T-cell (primary cell): ENCODE measurements around the gene FAM120AOS. TPM values are rescaled to one million over a fixed set of nuclear protein-coding genes. Genes with fewer than 3 reads are reported as not detected.

Source experiments
- ATAC-seq, 4 experiments: fragments of 200-7000 bp in 3 of 4; fragments of 150-1000 bp in 1 of 4; cut with Tn5 transposase; replicated peaks in 1 of 4; 1 replicate in 3 of 4; 2 replicates in 1 of 4; pipeline ENCODE4 v1.10.0; 2021; ENCODE audit warnings: moderate library complexity in 3 of 4, mild to moderate bottlenecking in 2 of 4, moderate number of reproducible peaks in 1 of 4
- CTCF ChIA-PET, 2 donors: fragments of 300-600 bp; sonication (Branson Sonifier 250); formaldehyde crosslinking; loops; one replicate each; lab custom pipeline; 2022; ENCODE audit warnings: antibody characterized with exemption in 2 of 2; lab: Charles Lee
- POLR2A ChIA-PET, 2 donors: fragments of 300-600 bp; sonication (Branson Sonifier 250); formaldehyde crosslinking; loops; one replicate each; lab custom pipeline; 2022; ENCODE audit warnings: antibody characterized with exemption in 2 of 2; lab: Charles Lee
- DNase-seq, 35 experiments: peaks; one replicate each; pipeline versions ENCODE4 v3.0.0 to v3.0.0-alpha.2; 2013 to 2023
- H3K27ac ChIP-seq: one replicate; pipeline ENCODE4 v1.5.1; 2013; ENCODE audit warnings: low read length
- H3K27me3 ChIP-seq, 2 experiments: replicated peaks in 1 of 2; 1 replicate in 1 of 2; 2 replicates in 1 of 2; pipeline versions ENCODE4 v1.6.1 to v1.7.0; 2013; ENCODE audit warnings: low read length in 1 of 2, mixed read lengths in 1 of 2; ENCODE audit not compliant: control insufficient read depth in 2 of 2, insufficient read depth in 2 of 2; ENCODE audit errors: extremely low read depth in 1 of 2
- H3K36me3 ChIP-seq, 2 donors: 1 replicate in 1 of 2; 2 replicates in 1 of 2; pipeline versions ENCODE4 v1.6.1 to v1.7.0; 2013; ENCODE audit warnings: low read length in 1 of 2; ENCODE audit not compliant: control insufficient read depth in 2 of 2, insufficient read depth in 1 of 2; ENCODE audit errors: extremely low read depth in 1 of 2
- H3K4me1 ChIP-seq, 2 experiments: 1 replicate in 1 of 2; 2 replicates in 1 of 2; pipeline versions ENCODE4 v1.6.1 to v1.7.0; 2013; ENCODE audit warnings: low read length in 2 of 2, mixed read lengths in 1 of 2; ENCODE audit not compliant: insufficient read depth in 2 of 2, control insufficient read depth in 1 of 2; ENCODE audit errors: extremely low read depth in 1 of 2
- H3K4me3 ChIP-seq, 2 donors: 1 replicate in 1 of 2; 2 replicates in 1 of 2; pipeline versions ENCODE4 v1.5.1 to v1.7.0; 2013; ENCODE audit warnings: mild to moderate bottlenecking in 2 of 2, low read length in 1 of 2, moderate library complexity in 1 of 2; ENCODE audit not compliant: control insufficient read depth in 1 of 2; ENCODE audit errors: extremely low read depth in 1 of 2
- H3K9me3 ChIP-seq: 2 replicates; pipeline ENCODE4 v1.7.0; 2013
- H3K27ac Mint-ChIP-seq, 2 donors: one replicate each; pipeline ENCODE4 v1.8.0; 2020 to 2021; ENCODE audit warnings: mild to moderate bottlenecking in 2 of 2, mixed read lengths in 2 of 2
- H3K27me3 Mint-ChIP-seq, 2 donors: one replicate each; pipeline ENCODE4 v1.8.0; 2021 to 2022; ENCODE audit warnings: mixed read lengths in 2 of 2
- H3K36me3 Mint-ChIP-seq: one replicate; pipeline ENCODE4 v1.8.0; 2021; ENCODE audit warnings: mixed read lengths
- H3K4me1 Mint-ChIP-seq, 3 donors: one replicate each; pipeline ENCODE4 v1.8.0; 2020 to 2022; ENCODE audit warnings: mixed read lengths in 3 of 3, mild to moderate bottlenecking in 1 of 3
- H3K4me3 Mint-ChIP-seq, 3 donors: one replicate each; pipeline ENCODE4 v1.8.0; 2020 to 2022; ENCODE audit warnings: mild to moderate bottlenecking in 3 of 3, mixed read lengths in 3 of 3, moderate library complexity in 3 of 3
- H3K9me3 Mint-ChIP-seq, 3 donors: one replicate each; pipeline ENCODE4 v1.8.0; 2020 to 2022; ENCODE audit warnings: mixed read lengths in 3 of 3
- WGBS: methylation state at CpG from one replicate; pipeline ENCODE4 v1.1.5; 2013; ENCODE audit warnings: missing lambda C conversion rate; ENCODE audit not compliant: insufficient coverage; 5-methylcytosine and 5-hydroxymethylcytosine counted together
- total RNA-seq, 35 experiments: library from RNA in 6 of 35; stranded (reverse) in 6 of 35; fragments of 120-200 nt in 1 of 35; gene quantifications; one replicate each; pipeline versions ENCODE4 v1.2.1 to v1.2.4 and lab custom pipeline; 2013 to 2026

The FAM120AOS gene
- total RNA-seq, 5 donors from 2014 or later (not counting 1 experiment from before 2014, with no cell fraction given): 35.7 to 44.0 (median 41.4) TPM

- H3K27ac Mint-ChIP-seq: no peak overlapping the region
- no peaks in the 10 kb centered on the region for H3K9me3 ChIP-seq
- peaks cover 2 to 35% of the 10 kb centered on the region in 2 donors for H3K36me3 ChIP-seq
- no peaks in the 10 kb centered on the region for H3K27me3 ChIP-seq
- CTCF ChIA-PET: no interaction called here
- H3K27ac ChIP-seq: no peak overlapping the region
- H3K27me3 Mint-ChIP-seq: no peaks in the 10 kb centered on the region
- no peaks in the 10 kb centered on the region for H3K9me3 Mint-ChIP-seq
- H3K4me3 Mint-ChIP-seq: no peak overlapping the region
- H3K4me3 ChIP-seq: no peak overlapping the region
- POLR2A ChIA-PET: no interaction called here
- DNase-seq (no peak), ATAC-seq (no peak)
- peaks cover 42% of the 10 kb centered on the region for H3K36me3 Mint-ChIP-seq
- H3K4me1 ChIP-seq: peaks cover 2 to 6% of the 10 kb centered on the region in 2 experiments
- WGBS: 100% methylated on average over 2 of the region's 5 CpGs
- H3K4me1 Mint-ChIP-seq: peaks cover 34 to 55% (median 54%) of the 10 kb centered on the region in 3 donors
Observed at GRCh38 chr9:93473411-93473810, 20.0 kb upstream of the FAM120AOS start.

- ATAC-seq (no peak), DNase-seq (no peak)
- ChIA-PET CTCF (interaction anchor here in 1 of 2 donors (1.1 kb wide), 1 partner anchor 24 kb away, joined by 5 read pairs; no protein-coding TSS in a partner anchor), POLR2A (no interaction called here)
- no peaks in the 10 kb centered on the region for H3K9me3 ChIP-seq
- Mint-ChIP-seq H3K27me3 (no peaks in the 10 kb centered on the region), H3K36me3 (peaks cover 30% of the 10 kb centered on the region), H3K27ac (no peak overlapping the region), H3K9me3 (no peaks in the 10 kb centered on the region), H3K4me1 (peaks cover 56 to 66% (median 64%) of the 10 kb centered on the region in 3 donors), H3K4me3 (no peak overlapping the region)
- H3K4me1 ChIP-seq: peaks cover 13 to 25% of the 10 kb centered on the region in 2 experiments
- no peak overlapping the region for H3K4me3 ChIP-seq
- peaks cover 2 to 20% of the 10 kb centered on the region in 2 donors for H3K36me3 ChIP-seq
- no CpG with 5 or more reads among the region's 6 CpGs for WGBS
- H3K27ac ChIP-seq: no peak overlapping the region
- no peaks in the 10 kb centered on the region for H3K27me3 ChIP-seq
Observed at GRCh38 chr9:93471124-93471523, 17.7 kb upstream of the FAM120AOS start.

GRCh38 chr9:93470391-93470790 lies 17.0 kb upstream of the FAM120AOS start:
- WGBS: 100% methylated on average over 3 of the region's 5 CpGs
- H3K27ac Mint-ChIP-seq: no peak overlapping the region
- peaks cover 23% of the 10 kb centered on the region for H3K36me3 Mint-ChIP-seq
- H3K9me3 Mint-ChIP-seq: no peaks in the 10 kb centered on the region
- POLR2A ChIA-PET: no interaction called here
- no peak overlapping the region for H3K27ac ChIP-seq
- no peak overlapping the region for H3K4me3 Mint-ChIP-seq
- DNase-seq (no peak), ATAC-seq (no peak)
- no peaks in the 10 kb centered on the region for H3K9me3 ChIP-seq
- no peaks in the 10 kb centered on the region for H3K27me3 ChIP-seq
- H3K36me3 ChIP-seq: peaks cover 2 to 14% of the 10 kb centered on the region in 2 donors
- H3K4me1 Mint-ChIP-seq: peaks cover 59 to 66% (median 64%) of the 10 kb centered on the region in 3 donors
- H3K4me1 ChIP-seq: peaks cover 19 to 31% of the 10 kb centered on the region in 2 experiments
- no peaks in the 10 kb centered on the region for H3K27me3 Mint-ChIP-seq
- H3K4me3 ChIP-seq: no peak overlapping the region
- CTCF ChIA-PET: no interaction called here

- ATAC-seq: no peak
- H3K27ac Mint-ChIP-seq: peak overlapping the region in 1 of 2 donors; percentile 50
- no peak for DNase-seq
- H3K36me3 Mint-ChIP-seq: peaks cover 17% of the 10 kb centered on the region
- Histone ChIP-seq H3K9me3 (no peaks in the 10 kb centered on the region), H3K27me3 (no peaks in the 10 kb centered on the region), H3K36me3 (peaks cover 2 to 14% of the 10 kb centered on the region in 2 donors), H3K4me3 (no peak overlapping the region), H3K4me1 (peaks cover 25 to 40% of the 10 kb centered on the region in 2 experiments), H3K27ac (no peak overlapping the region)
- CTCF ChIA-PET: no interaction called here
- H3K4me3 Mint-ChIP-seq: peak overlapping the region in 2 of 3 donors; percentile 21 to 46
- H3K9me3 Mint-ChIP-seq: no peaks in the 10 kb centered on the region
- peaks cover 70 to 76% (median 72%) of the 10 kb centered on the region in 3 donors for H3K4me1 Mint-ChIP-seq
- 89% methylated on average over 1 of the region's 5 CpGs for WGBS
- no peaks in the 10 kb centered on the region for H3K27me3 Mint-ChIP-seq
- POLR2A ChIA-PET: no interaction called here
Observed at GRCh38 chr9:93468763-93469456, 15.5 kb upstream of the FAM120AOS start.

- ChIA-PET POLR2A (interaction anchor here in 1 of 2 donors (0.6 kb wide), 1 partner anchor 19 kb away, joined by 4 read pairs; no protein-coding TSS in a partner anchor), CTCF (no interaction called here)
- H3K27ac Mint-ChIP-seq: peak overlapping the region in 1 of 2 donors; percentile 10
- Histone ChIP-seq H3K36me3 (peaks cover 0 to 4% of the 10 kb centered on the region in 2 donors), H3K4me3 (no peak overlapping the region), H3K27ac (no peak overlapping the region), H3K9me3 (no peaks in the 10 kb centered on the region), H3K4me1 (peaks cover 38 to 40% of the 10 kb centered on the region in 2 experiments), H3K27me3 (no peaks in the 10 kb centered on the region)
- H3K9me3 Mint-ChIP-seq: no peaks in the 10 kb centered on the region
- ATAC-seq (no peak), DNase-seq (no peak)
- peak overlapping the region in 1 of 3 donors; percentile 39 for H3K4me3 Mint-ChIP-seq
- peaks cover 17% of the 10 kb centered on the region for H3K36me3 Mint-ChIP-seq
- peaks cover 84 to 90% (median 86%) of the 10 kb centered on the region in 3 donors for H3K4me1 Mint-ChIP-seq
- no CpG with 5 or more reads among the region's 3 CpGs for WGBS
- H3K27me3 Mint-ChIP-seq: no peaks in the 10 kb centered on the region
Observed at GRCh38 chr9:93467462-93467861, 14.1 kb upstream of the FAM120AOS start.

- Histone ChIP-seq H3K27ac (no peak overlapping the region), H3K4me3 (no peak overlapping the region), H3K36me3 (peaks cover 0 to 4% of the 10 kb centered on the region in 2 donors), H3K4me1 (peaks cover 38 to 40% of the 10 kb centered on the region in 2 experiments), H3K9me3 (no peaks in the 10 kb centered on the region), H3K27me3 (no peaks in the 10 kb centered on the region)
- DNase-seq (no peak), ATAC-seq (no peak)
- POLR2A ChIA-PET: no interaction called here
- H3K27ac Mint-ChIP-seq: peak overlapping the region in 1 of 2 donors; percentile 10
- H3K36me3 Mint-ChIP-seq: peaks cover 13% of the 10 kb centered on the region
- no peaks in the 10 kb centered on the region for H3K9me3 Mint-ChIP-seq
- peaks cover 87 to 90% (median 87%) of the 10 kb centered on the region in 3 donors for H3K4me1 Mint-ChIP-seq
- H3K4me3 Mint-ChIP-seq: peak overlapping the region in 1 of 3 donors; percentile 39
- CTCF ChIA-PET: no interaction called here
- WGBS: no CpG with 5 or more reads among the region's 3 CpGs
- H3K27me3 Mint-ChIP-seq: no peaks in the 10 kb centered on the region
Observed at GRCh38 chr9:93467062-93467416, 13.7 kb upstream of the FAM120AOS start.
